Liver (tissue), 9 donors: ENCODE results near the gene RNF144A. TPM values are rescaled to one million over a fixed set of nuclear protein-coding genes. Genes with fewer than 3 reads are reported as not detected.

ENCODE experiments used
- DNase-seq: peaks from one replicate; pipeline ENCODE4 v3.0.0-alpha.2; 2017; ENCODE audit warnings: low spot score
- H3K27ac ChIP-seq, 2 donors: one replicate each; pipeline ENCODE4 v1.7.0; 2013; ENCODE audit warnings: inconsistent platforms in 2 of 2, low read length in 2 of 2, control low read depth in 1 of 2, low read depth in 1 of 2, mild to moderate bottlenecking in 1 of 2
- H3K27me3 ChIP-seq, 4 donors: one replicate each; pipeline versions ENCODE4 v1.6.1 to v1.7.0; 2013; ENCODE audit warnings: low read length in 3 of 4, inconsistent platforms in 1 of 4, mild to moderate bottlenecking in 1 of 4, moderate library complexity in 1 of 4; ENCODE audit not compliant: control insufficient read depth in 4 of 4, insufficient read depth in 4 of 4
- H3K36me3 ChIP-seq, 4 donors: one replicate each; pipeline versions ENCODE4 v1.6.1 to v1.7.0; 2013; ENCODE audit warnings: low read length in 3 of 4, mild to moderate bottlenecking in 3 of 4, low read depth in 1 of 4, moderate library complexity in 1 of 4; ENCODE audit not compliant: control insufficient read depth in 4 of 4, insufficient read depth in 3 of 4
- H3K4me1 ChIP-seq, 4 donors: one replicate each; pipeline versions ENCODE4 v1.6.1 to v1.7.0; 2013; ENCODE audit warnings: low read length in 3 of 4, mild to moderate bottlenecking in 3 of 4, moderate library complexity in 1 of 4; ENCODE audit not compliant: control insufficient read depth in 4 of 4, insufficient read depth in 4 of 4
- H3K4me3 ChIP-seq, 3 donors: one replicate each; pipeline versions ENCODE4 v1.6.1 to v1.7.0; 2013; ENCODE audit warnings: low read length in 3 of 3, control low read depth in 1 of 3, low read depth in 1 of 3, mild to moderate bottlenecking in 1 of 3
- H3K9ac ChIP-seq, 2 donors: one replicate each; pipeline ENCODE4 v1.7.0; 2013; ENCODE audit warnings: low read length in 2 of 2, mild to moderate bottlenecking in 2 of 2, moderate library complexity in 2 of 2, control low read depth in 1 of 2, low read depth in 1 of 2
- H3K9me3 ChIP-seq, 4 donors: one replicate each; pipeline versions ENCODE4 v1.6.1 to v1.7.0; 2013; ENCODE audit warnings: low read length in 3 of 4; ENCODE audit not compliant: control insufficient read depth in 4 of 4
- FOXA1 ChIP-seq: IDR thresholded peaks from 2 replicates; pipeline ENCODE4 v1.6.1; 2016; ENCODE audit warnings: antibody characterized with exemption
- GABPA ChIP-seq, 2 donors: IDR thresholded peaks in 1 of 2; conservative IDR thresholded peaks in 1 of 2; 2 replicates each; pipeline ENCODE4 v1.6.1; 2016; ENCODE audit warnings: antibody characterized with exemption in 2 of 2, mild to moderate bottlenecking in 1 of 2, moderate library complexity in 1 of 2
- HNF4A ChIP-seq, 2 donors: conservative IDR thresholded peaks; 2 replicates each; pipeline ENCODE4 v1.6.1; 2016; ENCODE audit warnings: antibody characterized with exemption in 2 of 2, mild to moderate bottlenecking in 2 of 2
- HNF4G ChIP-seq: IDR thresholded peaks from 2 replicates; pipeline ENCODE4 v1.6.1; 2016; ENCODE audit warnings: antibody characterized with exemption
- JUND ChIP-seq, 2 donors: IDR thresholded peaks; 2 replicates each; pipeline ENCODE4 v1.6.1; 2016; ENCODE audit warnings: antibody characterized with exemption in 2 of 2
- RAD21 ChIP-seq, 2 donors: IDR thresholded peaks; 2 replicates each; pipeline ENCODE4 v1.6.1; 2016; ENCODE audit warnings: antibody characterized with exemption in 2 of 2, mild to moderate bottlenecking in 2 of 2
- RXRA ChIP-seq, 2 donors: IDR thresholded peaks; 2 replicates each; pipeline ENCODE4 v1.6.1; 2017 to 2018; ENCODE audit warnings: antibody characterized with exemption in 2 of 2, mild to moderate bottlenecking in 1 of 2
- SP1 ChIP-seq: IDR thresholded peaks from 2 replicates; pipeline ENCODE4 v1.6.1; 2018; ENCODE audit warnings: antibody characterized with exemption, mild to moderate bottlenecking
- TAF1 ChIP-seq: conservative IDR thresholded peaks from 2 replicates; pipeline ENCODE4 v1.6.1; 2016; ENCODE audit warnings: antibody characterized with exemption, mild to moderate bottlenecking
- YY1 ChIP-seq: IDR thresholded peaks from 2 replicates; pipeline ENCODE4 v1.6.1; 2016; ENCODE audit warnings: antibody characterized with exemption, mild to moderate bottlenecking
- WGBS: extraction: QIAGEN DNeasy Blood & Tissue Kit; methylation state at CpG from one replicate; pipeline ENCODE4 v1.1.7; 2013; 5-methylcytosine and 5-hydroxymethylcytosine counted together
- polyA plus RNA-seq, 2 donors: library from polyadenylated mRNA; stranded (reverse) in 1 of 2; unstranded in 1 of 2; fragments of 200-250 nt in 1 of 2; fragments of >200 nt in 1 of 2; fragmentation: Nextera tagmentation in 1 of 2; extraction: Ambion mirVana in 1 of 2; gene quantifications; one replicate each; pipeline versions ENCODE4 v1.2.1 to v1.2.3, GENCODE V29; 2013 to 2015
- total RNA-seq, 2 donors: library from RNA; depleted of rRNA; stranded (reverse); fragments of >200 nt; gene quantifications; one replicate each; pipeline ENCODE4 v1.2.3, GENCODE V29; 2014
- TF ChIP-seq, protein P1 (sequence below): fragments of 150-350 bp; IDR thresholded peaks from 2 replicates; pipeline ENCODE4 v1.5.1; 2017; ENCODE audit warnings: improper control_type of control experiment, low read depth, low read length; ENCODE audit not compliant: missing input control
- TF ChIP-seq, protein P2 (sequence below): IDR thresholded peaks from 2 replicates; pipeline ENCODE4 v1.6.1; 2016; ENCODE audit warnings: antibody characterized with exemption
- TF ChIP-seq, protein P3 (sequence below): IDR thresholded peaks from 2 replicates; pipeline ENCODE4 v1.6.1; 2016; ENCODE audit warnings: antibody characterized with exemption
- TF ChIP-seq, protein P4 (sequence below): IDR thresholded peaks from 2 replicates; pipeline ENCODE4 v1.6.1; 2016; ENCODE audit warnings: antibody characterized with exemption
- donor health status: healthy.
- donor health status: healthy.
- donor health status: healthy.
- donor health status: healthy.
- donor health status: healthy.

Gene RNF144A
- total and polyA plus RNA-seq, 4 donors, result 1.0 to 10.4 (median 2.3) TPM

DNA sequence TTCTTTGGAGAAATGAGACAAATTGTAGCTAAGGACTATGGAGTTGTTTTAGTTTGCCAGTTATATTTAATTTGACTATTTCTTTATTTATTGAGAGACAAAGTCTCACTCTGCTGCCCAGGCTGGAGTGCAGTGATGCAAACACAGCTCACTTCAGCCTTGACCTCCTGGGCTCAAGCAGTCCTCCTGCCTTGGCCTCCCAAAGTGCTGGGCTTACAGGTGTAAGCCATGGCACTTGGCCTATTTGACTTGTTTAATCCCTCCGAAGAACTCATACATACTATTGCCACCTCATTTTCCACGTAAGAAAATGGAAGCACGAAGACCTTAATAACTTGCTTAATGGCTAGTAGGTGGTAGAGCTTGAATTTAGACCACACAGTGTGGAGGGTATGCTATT lies 988 bp upstream of the RNF144A start (continued):
- TF ChIP-seq, protein P1, sequence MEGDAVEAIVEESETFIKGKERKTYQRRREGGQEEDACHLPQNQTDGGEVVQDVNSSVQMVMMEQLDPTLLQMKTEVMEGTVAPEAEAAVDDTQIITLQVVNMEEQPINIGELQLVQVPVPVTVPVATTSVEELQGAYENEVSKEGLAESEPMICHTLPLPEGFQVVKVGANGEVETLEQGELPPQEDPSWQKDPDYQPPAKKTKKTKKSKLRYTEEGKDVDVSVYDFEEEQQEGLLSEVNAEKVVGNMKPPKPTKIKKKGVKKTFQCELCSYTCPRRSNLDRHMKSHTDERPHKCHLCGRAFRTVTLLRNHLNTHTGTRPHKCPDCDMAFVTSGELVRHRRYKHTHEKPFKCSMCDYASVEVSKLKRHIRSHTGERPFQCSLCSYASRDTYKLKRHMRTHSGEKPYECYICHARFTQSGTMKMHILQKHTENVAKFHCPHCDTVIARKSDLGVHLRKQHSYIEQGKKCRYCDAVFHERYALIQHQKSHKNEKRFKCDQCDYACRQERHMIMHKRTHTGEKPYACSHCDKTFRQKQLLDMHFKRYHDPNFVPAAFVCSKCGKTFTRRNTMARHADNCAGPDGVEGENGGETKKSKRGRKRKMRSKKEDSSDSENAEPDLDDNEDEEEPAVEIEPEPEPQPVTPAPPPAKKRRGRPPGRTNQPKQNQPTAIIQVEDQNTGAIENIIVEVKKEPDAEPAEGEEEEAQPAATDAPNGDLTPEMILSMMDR, result no peak
- TF ChIP-seq TAF1, result no peak
- TF ChIP-seq GABPA (IDR thresholded peaks at IDR 0.05 in 1 of 2, conservative IDR thresholded peaks at IDR 0.05 in 1 of 2), result no peak
- TF ChIP-seq, protein P2, sequence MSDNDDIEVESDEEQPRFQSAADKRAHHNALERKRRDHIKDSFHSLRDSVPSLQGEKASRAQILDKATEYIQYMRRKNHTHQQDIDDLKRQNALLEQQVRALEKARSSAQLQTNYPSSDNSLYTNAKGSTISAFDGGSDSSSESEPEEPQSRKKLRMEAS, result no peak
- no peak for TF ChIP-seq HNF4A (conservative IDR thresholded peaks at IDR 0.05)

DNA sequence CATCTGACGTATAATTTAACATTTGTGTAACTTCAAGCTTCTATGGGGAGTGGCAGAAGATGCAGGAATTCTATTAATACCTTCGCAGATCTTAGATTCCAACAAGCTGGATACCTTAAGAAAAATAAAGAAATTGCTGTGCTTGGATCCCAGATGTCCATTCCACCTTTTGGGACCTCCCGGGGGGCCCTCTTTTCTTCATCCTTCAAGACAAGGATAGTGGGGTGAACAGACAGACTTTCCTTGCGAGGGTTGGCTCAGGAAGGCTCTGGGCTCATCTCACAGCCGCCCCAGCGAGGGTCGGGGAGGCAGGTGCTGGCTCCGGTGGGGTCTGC lies 509 bp upstream of the RNF144A start:
- no peak for TF ChIP-seq TAF1
- no peak for TF ChIP-seq HNF4A (conservative IDR thresholded peaks at IDR 0.05)
- TF ChIP-seq GABPA (IDR thresholded peaks at IDR 0.05 in 1 of 2, conservative IDR thresholded peaks at IDR 0.05 in 1 of 2), result no peak
- Histone ChIP-seq H3K27ac (no peak overlapping the region), H3K36me3 (no peaks in the 10 kb centered on the region), H3K9me3 (no peaks in the 10 kb centered on the region), H3K4me3 (peak overlapping the region in 1 of 3 donors; percentile 86), H3K27me3 (no peaks in the 10 kb centered on the region), H3K9ac (no peak overlapping the region), H3K4me1 (peaks cover 5 to 8% (median 7%) of the 10 kb centered on the region in 4 donors)
- no peak for DNase-seq
- 56% methylated on average over 8 of the region's 8 CpGs for WGBS

DNA sequence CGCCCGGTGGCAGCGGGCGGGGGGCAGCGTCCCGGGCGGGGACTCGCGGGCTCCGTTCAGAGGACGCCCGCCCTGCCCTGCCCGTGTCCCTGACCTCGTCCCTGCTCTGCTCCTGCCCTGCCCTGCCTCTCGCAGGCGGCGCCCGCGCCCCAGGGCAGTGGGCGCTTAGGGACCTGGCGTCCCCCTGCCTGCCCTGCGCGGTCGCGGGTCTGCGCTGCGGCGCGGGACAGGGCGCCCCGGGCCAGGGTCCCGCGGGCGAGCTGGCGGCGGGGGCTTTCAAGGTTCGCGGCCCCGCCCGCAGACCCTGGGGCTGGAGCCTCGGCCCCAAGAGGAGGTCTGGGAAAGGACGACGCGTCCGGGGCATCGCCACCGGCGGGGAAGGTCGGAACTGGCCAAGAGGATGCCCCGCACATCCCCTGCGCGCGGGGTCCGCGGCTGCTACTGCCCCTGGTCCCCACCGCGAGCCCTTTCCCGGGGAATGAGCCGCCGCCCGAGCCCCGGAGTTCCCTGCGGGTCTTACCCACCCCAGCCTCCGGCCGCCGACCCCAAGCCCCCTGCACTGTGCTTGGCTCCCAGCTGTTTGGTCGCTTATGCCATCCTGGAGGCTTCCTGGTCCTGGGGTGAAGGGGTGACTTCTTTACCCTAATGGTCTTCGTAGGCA lies 679 bp downstream of the RNF144A start:
- H3K4me3 ChIP-seq, result peak overlapping the region; percentile 45 to 86 (median 64)
- H3K9me3 ChIP-seq, result no peaks in the 10 kb centered on the region
- H3K27ac ChIP-seq, result no peak overlapping the region
- H3K4me1 ChIP-seq, result peaks cover 6 to 12% (median 7%) of the 10 kb centered on the region in 4 donors
- no peak for DNase-seq
- peak overlapping the region in 1 of 2 donors; percentile 20 for H3K9ac ChIP-seq
- TF ChIP-seq, protein P3, sequence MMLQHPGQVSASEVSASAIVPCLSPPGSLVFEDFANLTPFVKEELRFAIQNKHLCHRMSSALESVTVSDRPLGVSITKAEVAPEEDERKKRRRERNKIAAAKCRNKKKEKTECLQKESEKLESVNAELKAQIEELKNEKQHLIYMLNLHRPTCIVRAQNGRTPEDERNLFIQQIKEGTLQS, result no peak
- TF ChIP-seq SP1 (no peak), JUND (IDR thresholded peaks at IDR 0.05) (no peak), RAD21 (IDR thresholded peaks at IDR 0.05) (no peak)
- no peaks in the 10 kb centered on the region for H3K36me3 ChIP-seq
- no peaks in the 10 kb centered on the region for H3K27me3 ChIP-seq
- 3% methylated on average over 68 of the region's 68 CpGs for WGBS

DNA sequence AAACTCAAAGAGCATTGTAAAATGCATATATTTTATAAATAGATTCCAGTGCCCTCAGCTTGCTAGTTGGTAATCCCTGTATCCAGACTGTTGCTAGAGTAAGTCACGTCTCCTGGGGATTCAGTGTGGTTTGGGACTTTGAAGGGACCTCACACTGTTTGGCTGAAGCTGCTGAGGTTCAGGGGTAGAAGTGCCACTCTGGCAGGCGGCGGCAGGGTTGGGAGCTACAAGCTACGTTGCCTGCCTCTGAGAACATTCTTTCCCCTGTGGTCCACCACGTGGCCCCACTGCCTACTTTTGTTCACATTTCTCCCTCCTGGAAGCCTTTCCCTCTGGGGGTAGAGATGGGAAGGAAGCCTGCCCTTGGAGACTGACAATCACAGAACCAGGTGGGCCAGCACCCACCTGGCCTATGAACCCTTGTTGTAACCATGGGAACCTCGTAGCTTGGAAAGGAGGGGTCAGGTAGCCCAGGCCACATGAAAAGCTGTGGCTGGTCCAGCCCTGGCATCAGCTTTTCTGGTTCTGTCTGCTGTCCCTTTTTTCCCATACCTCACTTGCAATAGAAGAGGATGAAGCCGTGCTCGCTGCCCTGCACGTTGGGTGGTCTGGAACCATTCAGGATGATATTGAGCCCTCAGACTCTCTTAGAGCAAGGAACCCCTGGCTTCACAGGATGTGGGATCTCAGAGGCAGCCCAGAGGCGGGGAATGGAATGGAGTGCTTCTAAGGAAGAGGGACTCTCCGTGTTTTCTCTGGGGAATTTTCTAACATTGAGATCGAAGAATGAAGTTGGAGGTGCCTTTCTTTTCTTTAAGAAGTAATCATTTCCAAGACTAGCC lies 2.9 kb downstream of the RNF144A start:
- Histone ChIP-seq H3K36me3 (no peaks in the 10 kb centered on the region), H3K27ac (no peak overlapping the region), H3K4me1 (peaks cover 6 to 12% (median 7%) of the 10 kb centered on the region in 4 donors), H3K9me3 (no peaks in the 10 kb centered on the region), H3K9ac (no peak overlapping the region), H3K4me3 (no peak overlapping the region), H3K27me3 (no peaks in the 10 kb centered on the region)
- WGBS, result 83% methylated on average over 12 of the region's 12 CpGs
- DNase-seq, result no peak
- TF ChIP-seq HNF4A (conservative IDR thresholded peaks at IDR 0.05) (no peak), RAD21 (IDR thresholded peaks at IDR 0.05) (no peak), TAF1 (no peak), JUND (IDR thresholded peaks at IDR 0.05) (no peak), FOXA1 (no peak), RXRA (IDR thresholded peaks at IDR 0.05) (no peak), HNF4G (no peak), GABPA (IDR thresholded peaks at IDR 0.05 in 1 of 2, conservative IDR thresholded peaks at IDR 0.05 in 1 of 2) (no peak), SP1 (no peak), YY1 (no peak)
- TF ChIP-seq, protein P1, result no peak
- TF ChIP-seq, protein P3, result no peak
- TF ChIP-seq, protein P4, sequence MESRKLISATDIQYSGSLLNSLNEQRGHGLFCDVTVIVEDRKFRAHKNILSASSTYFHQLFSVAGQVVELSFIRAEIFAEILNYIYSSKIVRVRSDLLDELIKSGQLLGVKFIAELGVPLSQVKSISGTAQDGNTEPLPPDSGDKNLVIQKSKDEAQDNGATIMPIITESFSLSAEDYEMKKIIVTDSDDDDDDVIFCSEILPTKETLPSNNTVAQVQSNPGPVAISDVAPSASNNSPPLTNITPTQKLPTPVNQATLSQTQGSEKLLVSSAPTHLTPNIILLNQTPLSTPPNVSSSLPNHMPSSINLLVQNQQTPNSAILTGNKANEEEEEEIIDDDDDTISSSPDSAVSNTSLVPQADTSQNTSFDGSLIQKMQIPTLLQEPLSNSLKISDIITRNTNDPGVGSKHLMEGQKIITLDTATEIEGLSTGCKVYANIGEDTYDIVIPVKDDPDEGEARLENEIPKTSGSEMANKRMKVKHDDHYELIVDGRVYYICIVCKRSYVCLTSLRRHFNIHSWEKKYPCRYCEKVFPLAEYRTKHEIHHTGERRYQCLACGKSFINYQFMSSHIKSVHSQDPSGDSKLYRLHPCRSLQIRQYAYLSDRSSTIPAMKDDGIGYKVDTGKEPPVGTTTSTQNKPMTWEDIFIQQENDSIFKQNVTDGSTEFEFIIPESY, result no peak
- TF ChIP-seq, protein P2, result no peak
